Fibroblast of skin of left biceps (primary cell): ENCODE results near the gene MYRF.
A peak's percentile ranks its signal among the peaks of the same experiment; 100 is the strongest.

ENCODE experiments used
- DNase-seq, 2 experiments: peaks; one replicate each; pipeline ENCODE4 v3.0.0-alpha.2; 2013; ENCODE audit warnings: low read depth in 2 of 2

MYRF gene

GRCh38 chr11:61775606-61776554 is 23.4 kb downstream of the MYRF start:
- no peak for DNase-seq

- DNase-seq, result no peak
Observed at GRCh38 chr11:61776561-61777075, 24.2 kb downstream of the MYRF start.

DNA sequence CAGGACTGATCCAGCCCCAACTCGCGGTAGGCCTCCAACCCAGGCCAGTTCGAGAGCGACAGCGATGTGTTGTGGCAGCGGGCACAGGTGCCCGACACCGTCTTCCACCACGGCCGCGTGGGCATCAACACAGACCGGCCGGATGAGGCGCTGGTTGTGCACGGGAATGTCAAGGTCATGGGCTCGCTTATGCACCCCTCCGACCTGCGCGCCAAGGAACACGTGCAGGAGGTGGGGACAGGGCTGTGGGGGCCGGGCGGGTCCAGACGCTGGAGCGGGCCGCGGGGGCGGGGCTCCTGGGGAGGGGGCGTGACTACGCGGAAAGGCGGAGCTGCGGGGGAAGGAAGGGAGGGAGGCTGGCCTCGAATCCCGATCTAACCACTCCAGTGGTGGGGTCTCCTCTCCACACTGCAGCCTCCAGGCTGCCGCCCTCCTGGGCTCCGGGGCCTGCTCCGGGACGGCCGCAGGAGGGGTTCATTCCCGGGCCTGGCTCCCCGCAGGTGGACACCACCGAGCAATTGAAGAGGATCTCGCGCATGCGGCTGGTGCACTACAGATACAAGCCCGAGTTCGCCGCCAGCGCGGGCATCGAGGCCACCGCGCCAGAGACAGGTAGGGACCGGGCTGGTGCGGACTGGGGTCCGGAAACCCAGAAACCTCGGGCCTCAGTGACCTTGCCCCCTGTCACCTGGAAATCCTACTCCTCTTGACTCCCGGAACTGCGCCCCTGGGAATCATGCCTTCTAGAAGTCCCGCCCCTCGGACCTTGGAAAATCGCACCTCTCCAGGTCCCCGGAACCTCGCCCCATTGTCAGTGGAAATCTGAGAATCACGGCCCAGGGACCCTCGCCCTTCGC is 25.0 kb downstream of the MYRF start:
- DNase-seq, result no peak

DNA sequence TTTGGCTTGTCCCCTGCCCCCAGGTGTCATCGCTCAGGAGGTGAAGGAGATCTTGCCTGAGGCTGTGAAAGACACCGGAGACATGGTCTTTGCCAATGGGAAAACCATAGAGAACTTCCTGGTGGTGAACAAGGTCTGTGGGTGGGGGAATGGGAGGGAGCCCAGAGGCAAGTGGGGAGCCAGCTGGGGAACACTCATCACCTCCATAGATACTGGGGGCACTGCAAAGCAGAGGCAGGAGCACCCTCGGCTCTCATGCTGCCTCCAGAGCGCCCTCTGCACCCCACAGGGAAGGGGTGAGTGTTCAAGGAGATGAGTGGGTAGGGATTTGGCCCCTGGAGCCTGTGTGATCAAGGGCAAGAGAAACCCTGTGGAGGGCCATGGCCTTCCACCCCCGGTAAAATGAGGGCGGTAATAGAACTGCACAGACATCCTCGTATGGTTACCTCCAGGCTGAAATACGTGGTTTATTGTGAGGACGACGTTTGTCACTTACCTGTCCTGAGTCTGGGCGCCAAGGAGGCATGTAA is 26.0 kb downstream of the MYRF start:
- DNase-seq, result no peak

DNA sequence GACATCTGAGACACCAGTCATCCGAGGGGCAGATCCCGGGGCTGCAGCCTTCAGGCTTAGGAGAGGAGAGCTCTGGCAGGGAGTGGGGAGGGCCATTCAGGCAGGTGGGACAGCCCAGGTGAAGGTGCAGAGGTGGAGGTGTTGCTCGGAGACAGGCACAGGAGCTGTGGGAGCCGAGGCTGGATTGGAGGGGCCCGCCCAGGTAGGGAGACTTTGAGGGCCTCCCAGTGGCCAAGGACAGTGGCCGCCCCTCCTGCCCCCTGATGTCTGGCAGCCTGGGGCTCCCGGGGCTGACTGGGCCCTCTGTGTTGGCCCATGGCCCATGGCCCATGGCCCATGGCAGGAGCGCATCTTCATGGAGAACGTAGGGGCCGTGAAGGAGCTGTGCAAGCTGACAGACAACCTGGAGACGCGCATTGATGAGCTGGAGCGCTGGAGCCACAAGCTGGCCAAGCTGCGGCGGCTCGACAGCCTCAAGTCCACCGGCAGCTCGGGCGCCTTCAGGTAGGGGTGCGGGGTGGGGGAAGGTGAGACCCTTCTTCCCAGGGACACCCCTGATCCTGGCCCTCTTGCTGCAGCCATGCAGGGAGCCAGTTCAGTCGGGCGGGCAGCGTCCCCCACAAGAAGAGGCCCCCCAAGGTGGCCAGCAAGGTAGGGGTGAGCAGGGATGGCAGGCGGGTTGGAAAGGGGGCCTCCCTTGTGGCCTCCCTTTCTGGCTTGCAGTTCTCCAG is 26.6 kb downstream of the MYRF start:
- DNase-seq, result no peak

DNA sequence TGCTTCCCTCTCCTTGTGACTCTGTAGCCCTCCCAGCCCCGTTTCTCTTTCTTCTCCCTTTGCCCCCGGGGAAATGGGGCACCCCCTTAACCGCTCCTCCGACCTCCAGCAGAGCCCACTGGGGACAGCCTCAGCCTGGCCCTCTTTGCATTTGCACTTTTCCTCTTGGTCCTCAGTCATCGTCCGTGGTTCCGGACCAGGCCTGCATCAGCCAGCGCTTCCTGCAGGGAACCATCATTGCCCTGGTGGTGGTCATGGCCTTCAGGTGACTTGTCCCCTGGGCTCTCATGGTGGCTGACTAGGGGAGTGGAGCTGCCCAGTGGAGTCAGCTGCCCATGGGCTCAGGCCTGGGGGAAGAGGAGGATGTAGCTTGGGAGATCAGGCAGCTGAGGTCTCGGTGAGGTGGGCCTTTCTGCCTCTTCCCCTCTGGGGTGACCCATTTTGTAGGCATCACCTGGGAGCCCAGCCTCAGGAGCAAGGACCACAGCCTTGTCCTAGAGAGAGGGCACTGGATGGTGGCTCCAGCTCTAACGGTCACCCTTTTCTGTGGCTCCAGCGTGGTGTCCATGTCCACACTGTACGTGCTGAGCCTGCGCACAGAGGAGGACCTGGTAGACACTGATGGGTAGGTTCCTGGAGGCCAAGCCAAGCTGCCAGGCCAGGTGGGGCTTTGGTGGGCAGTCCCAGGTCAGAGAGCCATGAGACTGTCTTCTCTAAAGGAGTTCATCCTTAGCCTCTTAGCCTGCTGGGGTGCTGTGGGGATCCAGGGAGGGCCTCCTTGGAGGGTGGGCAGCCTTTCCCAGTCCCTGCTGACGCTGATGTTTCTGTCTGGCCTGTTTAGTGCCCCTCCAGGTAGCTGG is 27.5 kb downstream of the MYRF start:
- DNase-seq, result no peak

- no peak for DNase-seq
Observed at GRCh38 chr11:61780581-61781162, 28.2 kb downstream of the MYRF start.

DNA sequence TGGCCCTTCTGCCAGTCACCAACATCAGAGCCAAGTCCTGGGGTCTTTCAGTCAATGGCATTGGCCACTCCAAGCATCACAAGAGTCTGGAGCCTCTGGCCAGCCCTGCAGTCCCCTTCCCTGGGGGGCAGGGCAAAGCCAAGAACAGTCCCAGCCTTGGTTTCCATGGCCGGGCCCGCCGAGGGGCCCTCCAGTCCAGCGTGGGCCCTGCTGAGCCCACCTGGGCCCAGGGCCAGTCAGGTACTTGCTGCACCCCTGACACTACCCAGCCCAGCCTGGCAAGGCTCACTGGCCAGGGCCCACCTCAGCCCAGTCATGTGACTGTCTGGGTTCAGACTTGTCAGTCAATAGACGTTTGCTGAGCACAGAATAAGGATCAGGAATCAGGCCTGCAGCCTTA is 29.1 kb downstream of the MYRF start:
- DNase-seq, result no peak

GRCh38 chr11:61782299-61782698 is 29.9 kb downstream of the MYRF start:
- no peak for DNase-seq

DNA sequence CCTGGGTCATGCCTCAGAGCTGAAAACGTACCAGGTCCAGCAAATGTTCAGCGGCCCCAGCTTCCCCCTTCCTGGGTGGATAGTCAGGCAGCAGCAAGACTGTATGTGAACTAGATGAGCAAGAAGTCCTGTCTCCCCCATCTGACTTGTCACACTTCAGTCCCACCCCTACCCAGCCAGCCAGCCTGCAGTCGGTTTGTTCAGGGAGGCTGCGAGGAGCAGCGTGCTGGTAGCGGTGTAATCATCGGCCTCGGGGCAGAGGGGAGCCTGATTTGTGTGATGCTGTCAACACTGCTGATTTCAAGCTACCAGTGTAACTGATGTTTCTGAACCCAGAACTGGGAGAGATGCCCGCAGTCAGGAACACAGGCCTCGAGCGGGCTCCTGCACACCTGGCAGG is 30.4 kb downstream of the MYRF start:
- no peak for DNase-seq

GRCh38 chr11:61783717-61784505 is 31.5 kb downstream of the MYRF start:
- no peak for DNase-seq

GRCh38 chr11:61784506-61784805 is 32.0 kb downstream of the MYRF start:
- no peak for DNase-seq

GRCh38 chr11:61785837-61786402 is 33.5 kb downstream of the MYRF start:
- no peak for DNase-seq

DNA sequence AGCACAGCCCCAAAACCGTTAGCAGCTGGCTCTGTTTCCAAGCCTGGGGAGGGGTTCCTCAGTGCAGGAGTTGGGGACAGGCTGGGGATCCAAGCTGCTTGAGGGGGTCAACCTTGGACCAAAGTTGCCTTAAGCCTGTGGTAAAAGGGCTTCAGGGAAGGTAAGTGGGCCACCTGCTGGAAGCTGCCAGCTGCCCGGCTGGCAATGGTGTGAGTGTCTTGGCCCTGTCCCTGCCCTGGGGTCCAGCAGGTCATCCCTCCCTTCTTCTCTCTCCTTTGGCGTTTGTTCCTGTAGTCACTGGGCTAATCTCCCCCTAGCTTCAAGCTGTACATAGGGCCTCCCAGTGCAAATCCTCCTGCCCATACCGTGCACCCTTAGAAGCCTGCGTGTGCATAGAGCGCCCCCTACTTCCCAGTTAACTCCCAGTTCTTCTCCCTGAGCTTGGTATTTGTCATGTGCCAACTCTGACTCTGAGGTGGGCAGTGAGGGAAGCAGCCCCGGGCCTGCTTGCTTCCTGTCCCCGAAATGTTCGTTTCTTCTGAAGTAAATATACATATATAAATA is 35.6 kb downstream of the MYRF start:
- DNase-seq, result no peak

DNA sequence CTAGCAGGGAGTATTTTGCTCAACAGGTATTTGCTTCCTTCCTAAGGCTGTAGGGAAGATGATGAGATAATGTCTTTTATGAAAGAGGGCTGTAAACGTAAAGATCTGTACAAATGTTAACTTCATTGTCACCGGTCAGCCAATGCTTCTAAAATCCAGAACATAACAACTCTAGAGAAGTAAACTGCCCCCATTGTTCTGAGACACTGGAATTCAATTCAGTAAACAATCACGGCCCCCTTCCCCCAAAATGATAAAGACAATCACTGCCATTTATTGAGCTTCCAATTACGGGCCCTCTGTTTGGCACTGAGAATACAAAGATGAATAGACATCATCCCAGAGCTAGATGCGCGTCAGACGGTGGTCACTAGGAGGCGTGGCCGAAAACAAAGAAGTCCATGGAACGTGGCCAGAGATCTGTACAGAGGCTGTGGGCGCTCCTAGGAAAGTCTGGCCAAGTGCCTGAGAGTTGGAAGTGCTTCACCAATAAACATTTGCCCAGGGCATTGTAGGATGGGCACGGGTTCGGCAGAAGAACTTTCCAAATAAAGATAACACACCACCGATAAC is 39.4 kb downstream of the MYRF start:
- DNase-seq, result peak; percentile 56

DNA sequence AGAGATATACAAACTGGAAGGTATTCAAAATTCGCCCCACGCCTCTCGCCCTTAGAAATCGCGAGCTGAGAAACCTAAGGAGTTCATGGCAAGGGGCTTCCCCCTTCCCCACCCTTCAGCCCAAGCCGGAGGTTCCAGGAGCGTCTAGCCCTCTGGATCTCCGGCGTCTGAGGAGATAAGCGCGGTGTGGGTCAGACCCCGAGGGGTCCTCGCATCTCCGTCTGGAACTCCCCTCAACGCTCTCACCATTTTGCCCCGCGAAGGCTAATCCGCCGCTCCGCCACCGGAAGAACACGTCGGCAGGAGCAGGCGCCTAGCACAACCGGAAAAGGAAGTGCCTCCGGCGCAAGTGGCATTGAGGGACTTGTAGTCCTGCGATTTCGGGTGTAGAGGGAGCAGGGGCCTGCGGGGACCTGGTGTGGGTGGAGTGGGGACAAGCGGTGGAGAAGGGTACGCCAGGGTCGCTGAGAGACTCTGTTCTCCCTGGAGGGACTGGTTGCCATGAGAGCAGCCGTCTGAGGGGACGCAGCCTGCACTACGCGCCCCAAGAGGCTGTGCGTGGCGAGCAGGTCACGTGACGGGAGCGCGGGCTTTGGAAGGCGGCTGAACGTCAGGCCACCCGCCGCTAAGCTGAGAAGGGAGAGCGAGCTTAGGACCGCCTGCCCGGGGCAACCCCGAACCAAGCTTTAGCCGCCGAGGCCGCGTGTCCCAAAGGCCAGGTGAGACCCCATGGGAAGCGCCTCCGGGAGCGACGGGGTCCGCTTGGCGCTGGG is 40.1 kb downstream of the MYRF start, which contains the start of the genes FEN1 and TMEM258:
TSS of gene FEN1 (plus strand) at position 602 of the 773 bp plus-strand sequence. CDS start 2,451 bp downstream, outside the sequence.
TSS of gene TMEM258 (minus strand) at position 290 of the 773 bp plus-strand sequence. CDS start at position 249, 41 bp downstream.
- DNase-seq, result peak; percentile 74 to 76

GRCh38 chr11:61793083-61793828 is 40.8 kb downstream of the MYRF start:
- DNase-seq, result no peak
